ENCODE data around the gene CRPPA.
"Not testable (repeated sequence)": the region's sequence is repeated elsewhere in the genome, so short reads cannot be mapped to it uniquely, and the experiment has no call there.

Gene CRPPA

DNA sequence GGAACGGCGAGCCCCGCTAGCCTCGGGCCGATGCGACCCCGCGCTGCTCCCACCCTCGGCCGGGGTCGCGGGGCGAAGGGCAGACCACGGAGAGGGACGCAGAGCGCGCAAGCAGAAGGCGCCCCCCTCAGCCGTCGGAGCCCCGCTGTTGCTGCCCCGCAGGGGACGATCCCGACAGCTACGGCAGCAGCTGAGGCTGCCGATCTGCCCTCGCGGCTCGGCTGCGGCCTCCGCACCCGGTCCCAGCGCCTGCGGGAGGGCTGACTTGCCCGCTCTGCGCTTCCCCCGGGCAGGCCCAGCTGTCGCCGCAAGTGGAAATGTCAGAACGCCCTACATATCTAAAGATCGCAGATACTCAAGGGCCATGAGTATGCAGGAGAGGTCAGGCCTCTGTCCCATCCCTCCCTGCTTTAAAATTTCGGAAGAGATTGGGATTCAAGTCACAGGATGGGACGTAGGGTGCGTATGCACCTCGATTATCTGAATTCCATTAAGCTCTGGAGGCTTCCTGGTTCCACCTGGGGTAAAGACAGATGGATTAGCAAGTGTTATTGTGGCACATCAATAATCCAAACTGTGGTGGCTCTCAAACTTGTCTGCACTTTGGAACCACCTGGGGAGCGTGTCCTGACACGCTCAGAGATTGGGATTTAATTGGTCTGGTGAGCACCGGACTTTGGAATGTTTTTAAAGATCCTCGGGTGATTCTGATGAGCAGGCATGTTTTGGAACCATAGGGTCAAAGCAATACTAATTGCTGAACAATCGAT lies at the start of gene CRPPA:
CRPPA (minus strand) TSS at position 206 of the 770 bp plus-strand sequence. CDS start 216 bp downstream, outside the sequence.
- DNase-seq (ENCODE audit: insufficient read length, low spot score) (peak; percentile 27), FAIRE-seq (no peak)
- peak; percentile 61; the same call in 1 of the 2 replicates for TF ChIP-seq POLR2A (IDR thresholded peaks at IDR 0.05; ENCODE audit: low read depth, low read length)

DNA sequence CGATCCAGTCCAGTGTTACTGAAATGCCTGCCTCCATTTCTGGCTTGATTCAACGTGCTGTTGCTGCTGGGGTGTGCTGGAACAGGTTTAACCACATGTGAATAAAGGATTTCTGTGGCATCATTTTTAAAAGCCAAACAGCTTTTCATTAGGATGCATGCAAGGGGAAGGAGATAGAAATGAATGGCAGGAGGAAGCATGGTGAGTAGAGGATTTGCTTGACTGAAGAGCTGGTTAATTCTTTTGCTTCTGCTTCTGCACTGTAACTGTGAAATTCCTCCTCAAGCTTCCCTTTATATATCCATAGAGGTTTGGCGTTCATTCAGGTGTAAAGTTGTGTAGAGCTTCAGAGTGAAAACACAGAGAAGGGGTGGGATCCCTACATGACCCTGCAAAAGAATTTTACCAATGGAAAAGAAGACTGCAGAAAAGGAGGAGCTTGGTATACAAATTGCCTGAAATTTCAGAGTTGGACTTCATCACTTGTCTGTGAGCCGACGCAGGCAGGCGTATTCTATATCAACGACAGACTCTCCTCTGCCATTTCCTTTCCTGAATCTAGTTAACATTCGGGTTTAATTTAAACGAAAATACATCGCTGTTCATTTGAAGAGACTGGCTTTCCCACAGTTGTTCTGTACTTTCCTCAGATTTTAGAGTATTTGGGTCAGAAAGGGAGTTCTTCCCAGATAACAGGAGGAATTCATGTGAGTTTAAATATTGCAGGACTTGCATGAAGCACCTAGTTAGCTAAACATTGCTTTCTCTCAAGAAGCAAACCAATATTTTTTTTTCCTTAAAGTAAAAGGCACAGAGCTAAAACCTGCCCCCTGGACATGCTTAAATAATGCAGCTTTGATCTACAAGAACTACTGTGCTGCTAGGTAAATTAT lies 44.4 kb upstream of the CRPPA start, which contains the start of gene SOSTDC1:
SOSTDC1 (minus strand) TSS at position 270 of the 893 bp plus-strand sequence; CDS start at position 200, 70 bp downstream.
- no peak for DNase-seq (ENCODE audit: insufficient read length, low spot score)
- no peak for FAIRE-seq
- TF ChIP-seq POLR2A (IDR thresholded peaks at IDR 0.05; ENCODE audit: low read depth, low read length) = no peak

- DNase-seq (ENCODE audit: insufficient read length, low spot score) (no peak), FAIRE-seq (no peak)
- TF ChIP-seq POLR2A (IDR thresholded peaks at IDR 0.05; ENCODE audit: low read depth, low read length) = no peak
These were observed 42.8 kb upstream of the CRPPA start for GRCh38 chr7:16463949-16464715.

- FAIRE-seq (no peak), DNase-seq (ENCODE audit: insufficient read length, low spot score) (no peak)
- no peak for TF ChIP-seq POLR2A (IDR thresholded peaks at IDR 0.05; ENCODE audit: low read depth, low read length)
These were observed 42.2 kb upstream of the CRPPA start for GRCh38 chr7:16463520-16463919.

DNA sequence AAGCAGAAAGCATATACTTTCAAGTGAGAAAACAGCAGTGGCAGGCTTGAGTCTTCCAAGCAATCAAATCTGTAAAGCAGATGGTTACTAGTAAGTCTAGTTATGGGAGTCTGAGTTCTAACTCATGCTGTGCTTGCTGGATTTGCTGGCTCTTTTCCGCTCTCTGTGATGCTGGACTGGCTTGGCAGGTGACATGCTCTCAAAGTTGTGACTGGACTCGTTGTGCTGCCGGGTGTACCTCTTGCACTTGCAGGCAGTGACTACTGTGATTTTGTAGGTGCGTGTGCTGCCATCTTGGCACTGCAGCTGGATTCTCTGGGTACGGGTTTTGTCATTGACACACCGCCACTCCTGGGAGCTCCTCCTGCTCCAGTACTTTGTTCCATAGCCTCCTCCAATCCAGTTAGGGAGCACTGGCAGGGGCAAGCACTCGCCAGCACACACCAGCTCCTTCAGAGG lies 41.1 kb upstream of the CRPPA start:
- no peak for FAIRE-seq
- no peak for DNase-seq (ENCODE audit: insufficient read length, low spot score)
- TF ChIP-seq POLR2A (IDR thresholded peaks at IDR 0.05; ENCODE audit: low read depth, low read length) = no peak

- no peak for TF ChIP-seq POLR2A (IDR thresholded peaks at IDR 0.05; ENCODE audit: low read depth, low read length)
- FAIRE-seq = peak; percentile 74
- DNase-seq (ENCODE audit: insufficient read length, low spot score) = no peak
These were observed 39.6 kb upstream of the CRPPA start for GRCh38 chr7:16460789-16461493.

- DNase-seq (ENCODE audit: insufficient read length, low spot score); FAIRE-seq: not testable (repeated sequence)
These were observed 35.0 kb upstream of the CRPPA start for GRCh38 chr7:16456303-16456702.

GRCh38 chr7:16455591-16455990 lies 34.3 kb upstream of the CRPPA start:
- DNase-seq (ENCODE audit: insufficient read length, low spot score) (no peak), FAIRE-seq (no peak)
- no peak for TF ChIP-seq POLR2A (IDR thresholded peaks at IDR 0.05; ENCODE audit: low read depth, low read length)

GRCh38 chr7:16450366-16450765 lies 29.0 kb upstream of the CRPPA start:
- no peak for FAIRE-seq

GRCh38 chr7:16447876-16448275 lies 26.5 kb upstream of the CRPPA start:
- no peak for TF ChIP-seq POLR2A (IDR thresholded peaks at IDR 0.05; ENCODE audit: low read depth, low read length)
- FAIRE-seq (no peak), DNase-seq (ENCODE audit: insufficient read length, low spot score) (no peak)

More at GRCh38 chr7:16450366-16450765, 29.0 kb upstream of the CRPPA start:
- DNase-seq (ENCODE audit: insufficient read length, low spot score) = no peak
- TF ChIP-seq POLR2A (IDR thresholded peaks at IDR 0.05; ENCODE audit: low read depth, low read length) = no peak

GRCh38 chr7:16446508-16446907 lies 25.2 kb upstream of the CRPPA start:
- FAIRE-seq (peak; percentile 6), DNase-seq (ENCODE audit: insufficient read length, low spot score) (no peak)
- no peak for TF ChIP-seq POLR2A (IDR thresholded peaks at IDR 0.05; ENCODE audit: low read depth, low read length)

- DNase-seq (ENCODE audit: insufficient read length, low spot score); FAIRE-seq: not testable (repeated sequence)
These were observed 22.5 kb upstream of the CRPPA start for GRCh38 chr7:16443871-16444270.

- FAIRE-seq = no peak
- TF ChIP-seq POLR2A (IDR thresholded peaks at IDR 0.05; ENCODE audit: low read depth, low read length) = no peak
These were observed 17.6 kb upstream of the CRPPA start for GRCh38 chr7:16438988-16439387.

More at GRCh38 chr7:16438988-16439387, 17.6 kb upstream of the CRPPA start:
- no peak for DNase-seq (ENCODE audit: insufficient read length, low spot score)

Data from H54 (cell line).